PC-3 (cell line): Measurements from ENCODE around the gene MAML3.

Experiments used
- CTCF ChIP-seq: fragments of 300-600 bp; sonication (generic); conservative IDR thresholded peaks from 2 replicates; pipeline ENCODE4 v1.5.1; 2017; ENCODE audit warnings: antibody characterized with exemption, low read depth, mild to moderate bottlenecking, low read length
- EZH2phosphoT487 ChIP-seq: fragments of 300-600 bp; sonication (generic); IDR thresholded peaks from 2 replicates; pipeline ENCODE4 v1.6.1; 2018; ENCODE audit warnings: mild to moderate bottlenecking, antibody characterized with exemption, low read length, borderline replicate concordance

GRCh38 chr4:140025470-140025869, 128.5 kb downstream of the MAML3 start:
- TF ChIP-seq CTCF (no peak), EZH2phosphoT487 (no peak)
